ENCODE results near the gene DDX5. TPM values are rescaled to one million over a fixed set of nuclear protein-coding genes. Genes with fewer than 3 reads are reported as not detected.

Gene DDX5
- total and polyA plus RNA-seq, 2 of the 13 experiments (the other 11 are each of a cell fraction or from before 2014, with no cell fraction given), result 503 to 684 TPM

DNA sequence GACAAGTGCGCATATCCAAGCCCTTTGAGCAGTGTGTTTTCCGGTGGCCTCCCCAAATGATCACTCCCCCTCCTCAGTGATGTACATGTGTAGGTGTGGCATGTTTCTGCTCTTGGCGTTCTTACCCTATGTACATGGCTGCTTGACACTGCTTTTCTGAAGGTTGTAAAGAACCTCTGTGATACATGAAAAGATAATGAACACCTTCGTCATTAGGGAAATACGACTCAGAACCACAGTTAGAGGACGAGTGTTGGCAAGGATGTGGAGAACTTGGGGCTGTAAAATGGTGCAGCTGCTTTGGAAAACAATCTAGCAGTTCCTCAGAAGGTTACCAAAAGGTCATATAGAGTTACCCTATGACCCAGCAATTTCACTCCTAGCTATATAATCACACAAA lies 29.3 kb upstream of the DDX5 start (continued):
- TF ChIP-seq GTF2F1 (IDR thresholded peaks at IDR 0.05; ENCODE audit: low read length), result no peak

DNA sequence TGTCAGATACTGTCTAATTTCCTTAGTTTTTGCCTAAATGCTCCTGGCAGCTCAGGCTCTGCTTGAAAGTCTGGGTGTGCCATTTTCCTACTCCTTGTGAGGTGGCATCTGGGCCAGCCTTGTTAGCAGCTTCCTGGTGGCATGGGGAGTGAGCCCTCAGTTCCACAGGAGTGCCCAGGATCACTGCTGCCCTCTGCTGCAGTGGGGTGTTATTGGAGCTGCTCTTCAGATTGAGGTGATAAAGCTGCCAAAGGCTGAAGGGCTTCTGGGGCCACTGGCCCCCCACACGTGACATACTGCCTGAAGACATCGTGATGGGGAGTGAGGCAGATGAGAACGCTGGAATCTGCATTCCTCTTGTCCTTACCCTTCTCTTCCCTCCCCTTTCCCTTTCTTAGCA lies 28.1 kb upstream of the DDX5 start:
- H3K9ac ChIP-seq (ENCODE audit: insufficient read depth, low read depth, low read length), result no peak overlapping the region
- H4K20me1 ChIP-seq (ENCODE audit: insufficient read depth, low read length), result no peaks in the 10 kb centered on the region
- H2AFZ ChIP-seq (ENCODE audit: low read length), result no peak overlapping the region
- H3K27me3 ChIP-seq (ENCODE audit: control insufficient read depth in 1 of 2, insufficient read depth in 2 of 2, low read length in 2 of 2), result no peaks in the 10 kb centered on the region
- ATAC-seq (peak; percentile 17; the same call in 1 of the 3 replicates), DNase-seq (ENCODE audit: low spot score) (no peak), FAIRE-seq (no peak)
- ChIA-PET POLR2A (interaction anchor here (1.1 to 1.5 kb wide), 4 partner anchors 9 to 35 kb away, joined by 3 to 5 read pairs (median 4); partner anchors contain the start of gene CEP95), CTCF (ENCODE audit: low intra/inter-chr PET ratio, low total read pairs) (no interaction called here)
- 97% methylated on average over 3 of the region's 3 CpGs for WGBS (ENCODE audit: low lambda C conversion rate)
- in situ Hi-C loops (cut with HindIII; ENCODE audit: extremely low pct_ligation_motif_present, low pct_unique_long_range_greater_than_20kb), result loop anchor here (25.0 kb wide), 1 partner anchor 103 kb away; no protein-coding TSS in a partner anchor
- H3K9me3 ChIP-seq (ENCODE audit: low read length), result no peaks in the 10 kb centered on the region
- H3K27ac ChIP-seq (ENCODE audit: extremely low read length, insufficient read depth, low read length), result no peak overlapping the region
- no peak overlapping the region for H3K4me2 ChIP-seq (ENCODE audit: low read depth, low read length)
- no peaks in the 10 kb centered on the region for H3K4me1 ChIP-seq (ENCODE audit: insufficient read depth, low read length)
- peaks cover 24 to 81% of the 10 kb centered on the region in 2 experiments for H3K36me3 ChIP-seq (replicated peaks in 1 of 2; ENCODE audit: control insufficient read depth in 1 of 2, insufficient read depth in 2 of 2, low read length in 2 of 2)
- no TSS peak for BruUV-seq (replicated peaks)
- no peaks in the 10 kb centered on the region for H3K79me2 ChIP-seq (ENCODE audit: insufficient read depth, low read length)
- H3K4me3 ChIP-seq (replicated peaks in 1 of 3; ENCODE audit: insufficient read depth in 1 of 3, low read depth in 2 of 3, low read length in 3 of 3), result no peak overlapping the region
- intact Hi-C loops (cut with micrococcal nuclease; ENCODE audit: unreplicated experiment), result loop anchor here (5.0 to 10.0 kb wide), 2 partner anchors 113 to 201 kb away; no protein-coding TSS in a partner anchor
- TF ChIP-seq, protein P1, sequence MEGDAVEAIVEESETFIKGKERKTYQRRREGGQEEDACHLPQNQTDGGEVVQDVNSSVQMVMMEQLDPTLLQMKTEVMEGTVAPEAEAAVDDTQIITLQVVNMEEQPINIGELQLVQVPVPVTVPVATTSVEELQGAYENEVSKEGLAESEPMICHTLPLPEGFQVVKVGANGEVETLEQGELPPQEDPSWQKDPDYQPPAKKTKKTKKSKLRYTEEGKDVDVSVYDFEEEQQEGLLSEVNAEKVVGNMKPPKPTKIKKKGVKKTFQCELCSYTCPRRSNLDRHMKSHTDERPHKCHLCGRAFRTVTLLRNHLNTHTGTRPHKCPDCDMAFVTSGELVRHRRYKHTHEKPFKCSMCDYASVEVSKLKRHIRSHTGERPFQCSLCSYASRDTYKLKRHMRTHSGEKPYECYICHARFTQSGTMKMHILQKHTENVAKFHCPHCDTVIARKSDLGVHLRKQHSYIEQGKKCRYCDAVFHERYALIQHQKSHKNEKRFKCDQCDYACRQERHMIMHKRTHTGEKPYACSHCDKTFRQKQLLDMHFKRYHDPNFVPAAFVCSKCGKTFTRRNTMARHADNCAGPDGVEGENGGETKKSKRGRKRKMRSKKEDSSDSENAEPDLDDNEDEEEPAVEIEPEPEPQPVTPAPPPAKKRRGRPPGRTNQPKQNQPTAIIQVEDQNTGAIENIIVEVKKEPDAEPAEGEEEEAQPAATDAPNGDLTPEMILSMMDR (CRISPR knock-in tag; IDR thresholded peaks at IDR 0.05), result 0 out of 2 replicates have a peak, but pooled peaks have one; percentile 18
- TF ChIP-seq JUND (CRISPR knock-in tag; IDR thresholded peaks at IDR 0.05) (no peak), KDM6A (CRISPR knock-in tag; IDR thresholded peaks at IDR 0.05; ENCODE audit: low read depth) (no peak), NKX3-1 (CRISPR knock-in tag; IDR thresholded peaks at IDR 0.05) (no peak), ZNF446 (CRISPR knock-in tag; IDR thresholded peaks at IDR 0.05) (no peak), ZNF180 (CRISPR knock-in tag; IDR thresholded peaks at IDR 0.05; ENCODE audit: borderline replicate concordance, low read depth) (no peak), ZNF564 (CRISPR knock-in tag; IDR thresholded peaks at IDR 0.05) (no peak), NCOR1 (IDR thresholded peaks at IDR 0.05; ENCODE audit: borderline replicate concordance, low read length) (no peak), NR2F6 (IDR thresholded peaks at IDR 0.05) (no peak), NR2F6 (CRISPR knock-in tag; IDR thresholded peaks at IDR 0.05) (no peak), ZNF496 (CRISPR knock-in tag; IDR thresholded peaks at IDR 0.05; ENCODE audit: insufficient replicate concordance) (no peak), POLR2G (IDR thresholded peaks at IDR 0.05; ENCODE audit: low read depth, low read length) (0 out of 2 replicates have a peak, but pooled peaks have one; percentile 16), POGZ (CRISPR knock-in tag; IDR thresholded peaks at IDR 0.05) (no peak), ZNF430 (CRISPR knock-in tag; IDR thresholded peaks at IDR 0.05) (no peak), KMT2B (CRISPR knock-in tag; IDR thresholded peaks at IDR 0.05) (no peak), PHF20 (CRISPR knock-in tag; IDR thresholded peaks at IDR 0.05) (no peak), ZNF761 (CRISPR knock-in tag; conservative IDR thresholded peaks at IDR 0.05) (no peak), ZNF337 (CRISPR knock-in tag; IDR thresholded peaks at IDR 0.05; ENCODE audit: borderline replicate concordance, low read depth) (no peak)
- TF ChIP-seq, protein P2, sequence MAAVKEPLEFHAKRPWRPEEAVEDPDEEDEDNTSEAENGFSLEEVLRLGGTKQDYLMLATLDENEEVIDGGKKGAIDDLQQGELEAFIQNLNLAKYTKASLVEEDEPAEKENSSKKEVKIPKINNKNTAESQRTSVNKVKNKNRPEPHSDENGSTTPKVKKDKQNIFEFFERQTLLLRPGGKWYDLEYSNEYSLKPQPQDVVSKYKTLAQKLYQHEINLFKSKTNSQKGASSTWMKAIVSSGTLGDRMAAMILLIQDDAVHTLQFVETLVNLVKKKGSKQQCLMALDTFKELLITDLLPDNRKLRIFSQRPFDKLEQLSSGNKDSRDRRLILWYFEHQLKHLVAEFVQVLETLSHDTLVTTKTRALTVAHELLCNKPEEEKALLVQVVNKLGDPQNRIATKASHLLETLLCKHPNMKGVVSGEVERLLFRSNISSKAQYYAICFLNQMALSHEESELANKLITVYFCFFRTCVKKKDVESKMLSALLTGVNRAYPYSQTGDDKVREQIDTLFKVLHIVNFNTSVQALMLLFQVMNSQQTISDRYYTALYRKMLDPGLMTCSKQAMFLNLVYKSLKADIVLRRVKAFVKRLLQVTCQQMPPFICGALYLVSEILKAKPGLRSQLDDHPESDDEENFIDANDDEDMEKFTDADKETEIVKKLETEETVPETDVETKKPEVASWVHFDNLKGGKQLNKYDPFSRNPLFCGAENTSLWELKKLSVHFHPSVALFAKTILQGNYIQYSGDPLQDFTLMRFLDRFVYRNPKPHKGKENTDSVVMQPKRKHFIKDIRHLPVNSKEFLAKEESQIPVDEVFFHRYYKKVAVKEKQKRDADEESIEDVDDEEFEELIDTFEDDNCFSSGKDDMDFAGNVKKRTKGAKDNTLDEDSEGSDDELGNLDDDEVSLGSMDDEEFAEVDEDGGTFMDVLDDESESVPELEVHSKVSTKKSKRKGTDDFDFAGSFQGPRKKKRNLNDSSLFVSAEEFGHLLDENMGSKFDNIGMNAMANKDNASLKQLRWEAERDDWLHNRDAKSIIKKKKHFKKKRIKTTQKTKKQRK (IDR thresholded peaks at IDR 0.05; ENCODE audit: low read length), result no peak

All from HepG2 (cell line).